Adipocyte (in vitro differentiated cells): ENCODE data around the gene PAQR9.

Experiments
- DNase-seq: peaks from one replicate; pipeline ENCODE4 v3.0.0-alpha.2; 2015; ENCODE audit warnings: low read depth
- H3K27me3 ChIP-seq: replicated peaks from 2 replicates; pipeline ENCODE4 v1.7.0; 2013; ENCODE audit warnings: mild to moderate bottlenecking, low read length, moderate library complexity; ENCODE audit not compliant: control insufficient read depth, insufficient read depth
- H3K36me3 ChIP-seq: 2 replicates; pipeline ENCODE4 v1.7.0; 2013; ENCODE audit warnings: low read length, mild to moderate bottlenecking, moderate library complexity; ENCODE audit not compliant: control insufficient read depth, insufficient read depth, severe bottlenecking
- H3K4me1 ChIP-seq: 2 replicates; pipeline ENCODE4 v1.7.0; 2013; ENCODE audit warnings: mild to moderate bottlenecking, low read length, moderate library complexity; ENCODE audit not compliant: control insufficient read depth, insufficient read depth
- H3K4me3 ChIP-seq: 2 replicates; pipeline ENCODE4 v1.7.0; 2013; ENCODE audit warnings: mild to moderate bottlenecking, low read length, moderate library complexity
- H3K9ac ChIP-seq: 2 replicates; pipeline ENCODE4 v1.7.0; 2013; ENCODE audit warnings: mild to moderate bottlenecking, low read length, moderate library complexity
- H3K9me3 ChIP-seq: 2 replicates; pipeline ENCODE4 v1.7.0; 2013; ENCODE audit warnings: mild to moderate bottlenecking, low read length, moderate library complexity; ENCODE audit not compliant: control insufficient read depth

The PAQR9 gene

GRCh38 chr3:142947799-142948575, 15.5 kb downstream of the PAQR9 start:
- no peaks in the 10 kb centered on the region for H3K9me3 ChIP-seq
- no peak for DNase-seq
- H3K27me3 ChIP-seq = peaks cover 15% of the 10 kb centered on the region

GRCh38 chr3:142947352-142947751, 16.1 kb downstream of the PAQR9 start:
- DNase-seq = no peak
- H3K9me3 ChIP-seq = no peaks in the 10 kb centered on the region
- H3K4me3 ChIP-seq = peak overlapping the region; percentile 46

More at GRCh38 chr3:142947799-142948575, 15.5 kb downstream of the PAQR9 start:
- H3K36me3 ChIP-seq = no peaks in the 10 kb centered on the region
- no peak overlapping the region for H3K9ac ChIP-seq
- H3K4me1 ChIP-seq = no peaks in the 10 kb centered on the region
- H3K4me3 ChIP-seq = peak overlapping the region; percentile 46

GRCh38 chr3:142946861-142947260, 16.6 kb downstream of the PAQR9 start:
- peaks cover 12% of the 10 kb centered on the region for H3K27me3 ChIP-seq
- no peak for DNase-seq

More at GRCh38 chr3:142947352-142947751, 16.1 kb downstream of the PAQR9 start:
- Histone ChIP-seq H3K36me3 (no peaks in the 10 kb centered on the region), H3K4me1 (no peaks in the 10 kb centered on the region), H3K27me3 (peaks cover 12% of the 10 kb centered on the region), H3K9ac (no peak overlapping the region)

GRCh38 chr3:142945023-142945422, 18.5 kb downstream of the PAQR9 start:
- no peak overlapping the region for H3K4me3 ChIP-seq
- H3K9me3 ChIP-seq = no peaks in the 10 kb centered on the region
- no peak for DNase-seq
- H3K27me3 ChIP-seq = peaks cover 12% of the 10 kb centered on the region
- no peak overlapping the region for H3K9ac ChIP-seq
- no peaks in the 10 kb centered on the region for H3K36me3 ChIP-seq
- no peaks in the 10 kb centered on the region for H3K4me1 ChIP-seq

More at GRCh38 chr3:142946861-142947260, 16.6 kb downstream of the PAQR9 start:
- H3K4me3 ChIP-seq = no peak overlapping the region
- no peaks in the 10 kb centered on the region for H3K36me3 ChIP-seq
- no peak overlapping the region for H3K9ac ChIP-seq
- H3K4me1 ChIP-seq = no peaks in the 10 kb centered on the region
- H3K9me3 ChIP-seq = no peaks in the 10 kb centered on the region

- DNase-seq = no peak
- no peaks in the 10 kb centered on the region for H3K36me3 ChIP-seq
- H3K9me3 ChIP-seq = no peaks in the 10 kb centered on the region
- no peak overlapping the region for H3K4me3 ChIP-seq
- H3K27me3 ChIP-seq = peaks cover 12% of the 10 kb centered on the region
- H3K9ac ChIP-seq = no peak overlapping the region
- no peaks in the 10 kb centered on the region for H3K4me1 ChIP-seq
Measured at GRCh38 chr3:142944342-142944741, 19.1 kb downstream of the PAQR9 start.

- peaks cover 12% of the 10 kb centered on the region for H3K27me3 ChIP-seq
- DNase-seq = no peak
- H3K4me3 ChIP-seq = no peak overlapping the region
- no peaks in the 10 kb centered on the region for H3K36me3 ChIP-seq
- no peaks in the 10 kb centered on the region for H3K9me3 ChIP-seq
- H3K4me1 ChIP-seq = no peaks in the 10 kb centered on the region
- no peak overlapping the region for H3K9ac ChIP-seq
Measured at GRCh38 chr3:142943870-142944269, 19.6 kb downstream of the PAQR9 start.

GRCh38 chr3:142943349-142943748, 20.1 kb downstream of the PAQR9 start:
- no peak for DNase-seq
- H3K36me3 ChIP-seq = no peaks in the 10 kb centered on the region
- no peaks in the 10 kb centered on the region for H3K4me1 ChIP-seq
- H3K4me3 ChIP-seq = no peak overlapping the region
- peaks cover 12% of the 10 kb centered on the region for H3K27me3 ChIP-seq
- H3K9ac ChIP-seq = no peak overlapping the region
- H3K9me3 ChIP-seq = no peaks in the 10 kb centered on the region

GRCh38 chr3:142941373-142942123, 21.9 kb downstream of the PAQR9 start:
- H3K36me3 ChIP-seq = no peaks in the 10 kb centered on the region
- no peaks in the 10 kb centered on the region for H3K9me3 ChIP-seq
- H3K27me3 ChIP-seq = no peaks in the 10 kb centered on the region
- H3K9ac ChIP-seq = no peak overlapping the region
- no peak overlapping the region for H3K4me3 ChIP-seq
- no peak for DNase-seq
- no peaks in the 10 kb centered on the region for H3K4me1 ChIP-seq

- H3K27me3 ChIP-seq = no peaks in the 10 kb centered on the region
- H3K36me3 ChIP-seq = no peaks in the 10 kb centered on the region
- no peak overlapping the region for H3K9ac ChIP-seq
- no peak for DNase-seq
- no peaks in the 10 kb centered on the region for H3K4me1 ChIP-seq
- no peaks in the 10 kb centered on the region for H3K9me3 ChIP-seq
- no peak overlapping the region for H3K4me3 ChIP-seq
Measured at GRCh38 chr3:142940472-142940871, 23.0 kb downstream of the PAQR9 start.

GRCh38 chr3:142940000-142940399, 23.5 kb downstream of the PAQR9 start:
- no peaks in the 10 kb centered on the region for H3K36me3 ChIP-seq
- H3K4me1 ChIP-seq = no peaks in the 10 kb centered on the region
- H3K9me3 ChIP-seq = no peaks in the 10 kb centered on the region
- DNase-seq = no peak
- H3K9ac ChIP-seq = no peak overlapping the region
- H3K4me3 ChIP-seq = no peak overlapping the region
- no peaks in the 10 kb centered on the region for H3K27me3 ChIP-seq

GRCh38 chr3:142935963-142936362, 27.5 kb downstream of the PAQR9 start:
- DNase-seq = no peak
- Histone ChIP-seq H3K36me3 (no peaks in the 10 kb centered on the region), H3K4me3 (no peak overlapping the region), H3K9ac (no peak overlapping the region), H3K4me1 (no peaks in the 10 kb centered on the region), H3K9me3 (no peaks in the 10 kb centered on the region), H3K27me3 (no peaks in the 10 kb centered on the region)
